ENCODE results near the gene TOR3A.

DNA sequence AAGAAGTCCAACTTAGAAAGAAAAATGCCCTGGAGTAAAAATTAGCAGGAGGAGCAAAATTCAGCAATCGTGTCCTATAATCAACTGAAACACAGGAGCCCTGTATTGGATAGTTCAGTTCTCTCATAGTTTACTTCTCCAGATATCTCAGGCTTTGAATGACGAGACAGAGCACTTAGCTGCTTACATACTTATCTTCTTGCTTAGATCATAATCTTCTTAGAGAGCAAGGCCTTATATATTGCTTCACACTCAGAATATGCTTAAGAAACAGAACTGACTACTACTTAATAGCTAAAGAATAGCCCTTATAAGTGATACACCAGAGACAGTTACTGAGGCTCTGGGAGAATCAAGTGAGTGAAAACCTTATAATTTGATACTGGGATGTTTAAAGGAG is 38.9 kb downstream of the TOR3A start:
- TF ChIP-seq FOXA1 (IDR thresholded peaks at IDR 0.05) (no peak), FOXK2 (IDR thresholded peaks at IDR 0.05) (no peak), NFRKB (IDR thresholded peaks at IDR 0.05) (no peak), SP1 (IDR thresholded peaks at IDR 0.05) (no peak), L3MBTL2 (conservative IDR thresholded peaks at IDR 0.05) (no peak), SUZ12 (IDR thresholded peaks at IDR 0.05) (no peak), ZNF384 (IDR thresholded peaks at IDR 0.05) (no peak), CTBP1 (IDR thresholded peaks at IDR 0.05; ENCODE audit: borderline replicate concordance) (no peak), TARDBP (IDR thresholded peaks at IDR 0.05) (no peak), BHLHE40 (IDR thresholded peaks at IDR 0.05; ENCODE audit: borderline replicate concordance) (no peak), HDGF (IDR thresholded peaks at IDR 0.05; ENCODE audit: borderline replicate concordance) (no peak), FOXM1 (IDR thresholded peaks at IDR 0.05; ENCODE audit: borderline replicate concordance) (no peak)
